Natural killer cell (primary cell): ENCODE data around the gene SNPH. TPM values are rescaled to one million over a fixed set of nuclear protein-coding genes. Genes with fewer than 3 reads are reported as not detected.

Experiments used
- ATAC-seq, 3 donors: fragments of 150-1000 bp in 2 of 3; fragments of 200-7000 bp in 1 of 3; cut with Tn5 transposase; 1 replicate in 1 of 3; 2 replicates in 2 of 3; pipeline ENCODE4 v1.10.0; 2021; ENCODE audit warnings: mild to moderate bottlenecking in 2 of 3, moderate library complexity in 2 of 3
- DNase-seq, 2 donors: peaks; one replicate each; pipeline versions ENCODE4 v3.0.0 to v3.0.0-alpha.2; 2013 to 2021; ENCODE audit warnings: mixed read lengths in 1 of 2
- H3K27ac ChIP-seq: one replicate; pipeline ENCODE4 v1.5.1; 2013; ENCODE audit warnings: mild to moderate bottlenecking, low read length
- H3K27me3 ChIP-seq: one replicate; pipeline ENCODE4 v1.6.1; 2013; ENCODE audit warnings: low read length; ENCODE audit not compliant: control insufficient read depth, insufficient read depth
- H3K36me3 ChIP-seq: one replicate; pipeline ENCODE4 v1.6.1; 2013; ENCODE audit warnings: low read length; ENCODE audit not compliant: control insufficient read depth, insufficient read depth
- H3K4me1 ChIP-seq: one replicate; pipeline ENCODE4 v1.6.1; 2013; ENCODE audit warnings: low read length; ENCODE audit not compliant: control insufficient read depth, insufficient read depth
- H3K4me3 ChIP-seq: one replicate; pipeline ENCODE4 v1.5.1; 2013; ENCODE audit warnings: low read length
- H3K9me3 ChIP-seq: one replicate; pipeline ENCODE4 v1.6.1; 2013; ENCODE audit warnings: low read length; ENCODE audit not compliant: control insufficient read depth, insufficient read depth
- H3K27ac Mint-ChIP-seq, 2 donors: one replicate each; pipeline ENCODE4 v1.8.0; 2022; ENCODE audit warnings: mild to moderate bottlenecking in 2 of 2, mixed read lengths in 2 of 2, moderate library complexity in 1 of 2
- H3K27me3 Mint-ChIP-seq, 2 donors: one replicate each; pipeline ENCODE4 v1.8.0; 2022; ENCODE audit warnings: low read depth in 2 of 2, mixed read lengths in 2 of 2
- H3K36me3 Mint-ChIP-seq: one replicate; pipeline ENCODE4 v1.8.0; 2022; ENCODE audit warnings: mixed read lengths
- H3K4me1 Mint-ChIP-seq, 2 donors: one replicate each; pipeline ENCODE4 v1.8.0; 2022; ENCODE audit warnings: mixed read lengths in 2 of 2
- H3K4me3 Mint-ChIP-seq: one replicate; pipeline ENCODE4 v1.8.0; 2022; ENCODE audit warnings: mild to moderate bottlenecking, moderate library complexity, mixed read lengths
- H3K9me3 Mint-ChIP-seq, 2 donors: one replicate each; pipeline ENCODE4 v1.8.0; 2022; ENCODE audit warnings: mixed read lengths in 2 of 2
- WGBS: methylation state at CpG from one replicate; pipeline ENCODE4 v1.1.7; 2013; ENCODE audit warnings: missing lambda C conversion rate; ENCODE audit not compliant: insufficient coverage; 5-methylcytosine and 5-hydroxymethylcytosine counted together
- intact Hi-C: fragments of 100-400 bp; cut with micrococcal nuclease; formaldehyde crosslinking; loops from one replicate; pipeline ENCODE4 v1.14.2; 2022
- total RNA-seq, 4 donors: library from RNA; stranded (reverse); fragments of 120-200 nt in 1 of 4; gene quantifications; one replicate each; pipeline versions ENCODE4 v1.2.3 to v1.2.4, GENCODE V29; 2013 to 2022
- TF ChIP-seq, protein P1 (sequence below): fragments of 200-600 bp; IDR thresholded peaks from one replicate; pipeline ENCODE4 v1.8.0; 2022; ENCODE audit warnings: antibody characterized with exemption

SNPH gene
- total RNA-seq, 3 donors from 2014 or later (not counting 1 experiment from before 2014, with no cell fraction given): 3.1 to 5.9 (median 5.8) TPM

- Histone ChIP-seq H3K4me1 (no peaks in the 10 kb centered on the region), H3K27ac (no peak overlapping the region), H3K9me3 (no peaks in the 10 kb centered on the region), H3K27me3 (peaks cover 18% of the 10 kb centered on the region), H3K4me3 (no peak overlapping the region), H3K36me3 (no peaks in the 10 kb centered on the region)
- H3K27ac Mint-ChIP-seq: no peak overlapping the region
- peaks cover 22 to 41% of the 10 kb centered on the region in 2 donors for H3K27me3 Mint-ChIP-seq
- H3K9me3 Mint-ChIP-seq: no peaks in the 10 kb centered on the region
- no peak for ATAC-seq
- no peak overlapping the region for H3K4me3 Mint-ChIP-seq
- no peaks in the 10 kb centered on the region for H3K4me1 Mint-ChIP-seq
- 96% methylated on average over 3 of the region's 3 CpGs for WGBS
- intact Hi-C loops: no loop called here
- H3K36me3 Mint-ChIP-seq: peaks cover 8% of the 10 kb centered on the region
- DNase-seq: no peak
- TF ChIP-seq, protein P1, sequence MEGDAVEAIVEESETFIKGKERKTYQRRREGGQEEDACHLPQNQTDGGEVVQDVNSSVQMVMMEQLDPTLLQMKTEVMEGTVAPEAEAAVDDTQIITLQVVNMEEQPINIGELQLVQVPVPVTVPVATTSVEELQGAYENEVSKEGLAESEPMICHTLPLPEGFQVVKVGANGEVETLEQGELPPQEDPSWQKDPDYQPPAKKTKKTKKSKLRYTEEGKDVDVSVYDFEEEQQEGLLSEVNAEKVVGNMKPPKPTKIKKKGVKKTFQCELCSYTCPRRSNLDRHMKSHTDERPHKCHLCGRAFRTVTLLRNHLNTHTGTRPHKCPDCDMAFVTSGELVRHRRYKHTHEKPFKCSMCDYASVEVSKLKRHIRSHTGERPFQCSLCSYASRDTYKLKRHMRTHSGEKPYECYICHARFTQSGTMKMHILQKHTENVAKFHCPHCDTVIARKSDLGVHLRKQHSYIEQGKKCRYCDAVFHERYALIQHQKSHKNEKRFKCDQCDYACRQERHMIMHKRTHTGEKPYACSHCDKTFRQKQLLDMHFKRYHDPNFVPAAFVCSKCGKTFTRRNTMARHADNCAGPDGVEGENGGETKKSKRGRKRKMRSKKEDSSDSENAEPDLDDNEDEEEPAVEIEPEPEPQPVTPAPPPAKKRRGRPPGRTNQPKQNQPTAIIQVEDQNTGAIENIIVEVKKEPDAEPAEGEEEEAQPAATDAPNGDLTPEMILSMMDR: no peak
Measured at GRCh38 chr20:1252416-1252815, 13.7 kb upstream of the SNPH start.

- H3K4me3 ChIP-seq: no peak overlapping the region
- H3K9me3 ChIP-seq: no peaks in the 10 kb centered on the region
- H3K4me1 ChIP-seq: no peaks in the 10 kb centered on the region
- no peaks in the 10 kb centered on the region for H3K36me3 ChIP-seq
- H3K4me1 Mint-ChIP-seq: no peaks in the 10 kb centered on the region
- H3K27me3 ChIP-seq: peaks cover 19% of the 10 kb centered on the region
- no peak overlapping the region for H3K4me3 Mint-ChIP-seq
- H3K27me3 Mint-ChIP-seq: peaks cover 22 to 41% of the 10 kb centered on the region in 2 donors
- no peak overlapping the region for H3K27ac Mint-ChIP-seq
- TF ChIP-seq, protein P1: no peak
- H3K27ac ChIP-seq: no peak overlapping the region
- H3K9me3 Mint-ChIP-seq: no peaks in the 10 kb centered on the region
- 47% methylated on average over 2 of the region's 2 CpGs for WGBS
- intact Hi-C loops: no loop called here
- no peak for DNase-seq
- no peak for ATAC-seq
- H3K36me3 Mint-ChIP-seq: peaks cover 8% of the 10 kb centered on the region
Measured at GRCh38 chr20:1254254-1254653, 11.8 kb upstream of the SNPH start.

DNA sequence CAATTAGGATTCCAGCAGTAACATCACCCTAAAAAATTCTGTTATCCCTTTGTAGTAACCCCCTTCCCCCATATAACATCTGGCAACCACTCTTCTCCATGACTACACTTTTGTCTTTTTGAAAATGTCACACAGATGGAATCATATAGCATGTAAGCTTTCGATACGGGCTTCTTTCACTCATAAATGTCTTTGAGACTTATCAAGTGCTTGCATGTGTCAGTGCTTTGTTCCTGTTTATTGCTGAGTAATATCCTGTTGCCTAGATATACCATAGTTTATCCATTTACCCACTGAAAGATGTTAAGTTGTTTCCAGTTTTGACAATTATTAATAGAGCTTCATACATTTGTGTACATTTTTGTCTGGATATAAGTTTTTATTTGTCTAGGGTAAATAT, 10.4 kb upstream of the SNPH start:
- H3K9me3 Mint-ChIP-seq: no peaks in the 10 kb centered on the region
- H3K4me1 Mint-ChIP-seq: no peaks in the 10 kb centered on the region
- H3K27me3 Mint-ChIP-seq: peaks cover 22 to 36% of the 10 kb centered on the region in 2 donors

More for the DNA sequence above, 10.4 kb upstream of the SNPH start:
- 42% methylated on average over 2 of the region's 2 CpGs for WGBS
- Histone ChIP-seq H3K27me3 (peaks cover 19% of the 10 kb centered on the region), H3K4me1 (no peaks in the 10 kb centered on the region), H3K27ac (no peak overlapping the region), H3K4me3 (no peak overlapping the region), H3K9me3 (no peaks in the 10 kb centered on the region), H3K36me3 (no peaks in the 10 kb centered on the region)
- Mint-ChIP-seq H3K4me3 (no peak overlapping the region), H3K36me3 (peaks cover 6% of the 10 kb centered on the region), H3K27ac (no peak overlapping the region)
- TF ChIP-seq, protein P1: no peak
- intact Hi-C loops: no loop called here
- no peak for ATAC-seq
- no peak for DNase-seq
